GM19193 (cell line): ENCODE results near the gene ZCWPW2.

Source experiments
- POLR2A ChIP-seq: IDR thresholded peaks from 4 replicates; pipeline ENCODE4 v1.6.1; 2011; ENCODE audit not compliant: insufficient read depth, insufficient read length; ENCODE audit errors: extremely low read depth

Gene ZCWPW2

DNA sequence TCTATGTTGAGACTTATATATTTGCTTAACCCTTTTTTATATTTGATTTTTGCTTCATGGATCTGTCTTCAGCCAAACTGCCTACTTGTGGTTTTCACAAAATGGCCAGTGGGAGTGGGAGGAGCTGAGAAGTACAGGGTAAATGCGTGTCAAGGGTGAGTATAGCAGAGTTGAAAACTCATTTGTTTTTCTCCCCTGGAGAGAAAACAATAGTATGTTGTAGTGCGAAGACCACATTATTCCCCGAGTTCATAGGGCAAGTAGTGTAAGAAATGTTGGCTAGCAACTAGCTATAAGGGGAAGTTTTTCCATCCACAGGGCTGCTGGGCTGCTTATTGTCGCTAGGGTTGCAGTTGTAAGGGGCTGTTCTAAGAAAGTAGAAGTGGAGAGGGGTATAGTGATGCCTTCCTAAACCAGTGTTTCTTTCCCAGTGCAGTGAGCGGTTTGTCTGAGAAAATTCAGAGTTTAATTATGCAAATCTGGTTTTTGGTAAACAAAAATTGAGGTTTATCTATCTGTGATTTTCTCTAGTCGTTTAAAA is 153.9 kb downstream of the ZCWPW2 start:
- no peak for TF ChIP-seq POLR2A

DNA sequence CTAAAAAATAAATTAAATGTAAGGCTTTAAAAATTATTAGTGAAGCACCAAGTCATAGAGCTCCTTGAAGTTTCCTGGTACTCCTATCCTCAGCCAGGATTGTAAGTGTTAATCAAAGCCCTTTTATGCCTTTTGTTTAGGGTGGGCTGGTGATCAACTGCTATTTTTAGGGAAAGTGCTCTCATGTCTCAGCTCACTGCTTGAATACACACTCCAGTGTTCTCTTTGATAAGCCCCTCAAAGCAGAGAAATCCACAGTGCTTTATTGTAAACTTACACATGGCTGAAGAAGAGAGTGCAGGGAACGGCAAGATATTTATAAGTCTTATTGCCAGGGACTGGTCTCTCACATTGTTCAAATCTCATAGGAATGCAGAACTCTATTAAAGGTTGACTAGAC is 156.5 kb downstream of the ZCWPW2 start:
- no peak for TF ChIP-seq POLR2A

- TF ChIP-seq POLR2A: no peak
These were observed 173.1 kb downstream of the ZCWPW2 start for GRCh38 chr3:28521663-28522062.

GRCh38 chr3:28542351-28542750 is 193.8 kb downstream of the ZCWPW2 start:
- no peak for TF ChIP-seq POLR2A

- TF ChIP-seq POLR2A: no peak
These were observed 195.7 kb downstream of the ZCWPW2 start for GRCh38 chr3:28544236-28544635.

DNA sequence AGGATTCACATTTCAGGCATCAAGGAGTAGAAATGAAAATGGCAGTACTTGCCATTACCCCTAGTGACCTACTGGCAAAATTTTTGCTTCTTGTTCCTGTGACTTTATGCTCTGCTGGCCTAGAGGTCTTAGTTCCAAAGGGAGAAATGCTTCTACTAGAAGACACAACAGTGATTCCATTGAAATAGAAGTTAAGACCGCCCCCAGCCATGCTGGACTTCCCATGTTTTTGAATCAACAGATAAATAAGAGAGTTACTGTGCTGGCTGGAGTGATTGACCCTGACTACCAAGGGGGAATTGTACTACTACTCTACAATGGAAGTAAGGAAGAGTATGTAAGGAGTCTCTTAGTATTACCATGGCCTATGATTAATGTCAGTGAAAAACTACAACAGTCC is 196.3 kb downstream of the ZCWPW2 start:
- no peak for TF ChIP-seq POLR2A

- no peak for TF ChIP-seq POLR2A
These were observed 199.2 kb downstream of the ZCWPW2 start for GRCh38 chr3:28547677-28548076.

- TF ChIP-seq POLR2A: no peak
These were observed 204.7 kb downstream of the ZCWPW2 start for GRCh38 chr3:28553175-28553574.

DNA sequence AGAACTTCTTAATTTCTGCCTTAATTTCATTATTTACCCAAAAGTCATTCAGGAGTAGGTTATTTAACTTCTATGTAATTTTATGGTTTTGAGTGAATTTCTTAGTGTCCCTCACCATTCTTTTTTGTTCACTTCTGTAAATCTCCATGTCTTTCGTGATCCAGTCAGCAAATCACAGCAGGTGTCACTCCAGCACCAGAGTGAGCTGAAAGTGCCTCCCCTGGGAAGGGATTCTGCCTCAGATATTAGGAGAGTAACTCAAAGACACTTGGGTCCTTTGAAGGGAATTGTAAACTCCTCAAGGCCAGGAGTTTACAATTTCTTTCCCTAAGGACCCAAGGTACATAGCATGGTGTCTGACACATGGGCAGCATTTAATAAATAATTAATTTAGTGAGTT is 207.7 kb downstream of the ZCWPW2 start:
- no peak for TF ChIP-seq POLR2A

- no peak for TF ChIP-seq POLR2A
These were observed 215.7 kb downstream of the ZCWPW2 start for GRCh38 chr3:28564211-28564610.

DNA sequence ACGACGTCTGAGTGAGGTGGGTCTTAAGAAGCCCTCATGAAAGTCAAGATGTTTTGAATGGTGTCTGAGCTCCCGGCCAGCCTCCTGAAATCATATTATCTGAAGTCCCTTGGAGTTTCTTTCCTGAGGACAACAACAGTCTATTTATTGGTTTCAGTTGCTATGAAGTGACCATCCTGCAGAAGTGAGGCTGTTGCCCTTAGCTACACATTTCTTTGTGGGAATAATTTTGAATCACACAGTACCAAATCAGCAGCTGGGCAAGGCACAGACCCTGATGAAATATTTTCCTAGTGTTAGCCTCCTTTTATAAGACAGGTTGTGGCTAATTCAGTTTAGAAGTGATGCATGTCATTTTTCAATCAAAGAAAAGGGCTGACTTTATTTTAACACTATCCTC is 220.8 kb downstream of the ZCWPW2 start:
- TF ChIP-seq POLR2A: no peak

DNA sequence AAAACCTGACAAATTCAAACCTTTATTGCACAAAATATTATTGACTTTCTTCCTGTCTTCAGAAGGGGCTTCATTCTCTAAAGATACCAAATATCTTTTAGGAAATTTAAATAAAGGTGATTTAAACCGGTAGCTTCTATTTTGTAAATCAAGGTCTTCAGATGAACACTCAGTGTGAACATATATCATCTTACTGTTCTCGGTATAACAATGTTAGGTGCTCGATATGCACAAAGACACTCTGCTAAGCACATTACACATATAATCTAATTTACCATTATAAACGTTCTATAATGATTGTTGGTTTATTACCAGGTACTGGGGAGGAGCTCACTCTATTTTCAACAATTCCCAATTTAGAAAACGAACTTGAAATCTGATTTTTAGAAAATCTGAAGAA is 225.5 kb downstream of the ZCWPW2 start:
- no peak for TF ChIP-seq POLR2A

DNA sequence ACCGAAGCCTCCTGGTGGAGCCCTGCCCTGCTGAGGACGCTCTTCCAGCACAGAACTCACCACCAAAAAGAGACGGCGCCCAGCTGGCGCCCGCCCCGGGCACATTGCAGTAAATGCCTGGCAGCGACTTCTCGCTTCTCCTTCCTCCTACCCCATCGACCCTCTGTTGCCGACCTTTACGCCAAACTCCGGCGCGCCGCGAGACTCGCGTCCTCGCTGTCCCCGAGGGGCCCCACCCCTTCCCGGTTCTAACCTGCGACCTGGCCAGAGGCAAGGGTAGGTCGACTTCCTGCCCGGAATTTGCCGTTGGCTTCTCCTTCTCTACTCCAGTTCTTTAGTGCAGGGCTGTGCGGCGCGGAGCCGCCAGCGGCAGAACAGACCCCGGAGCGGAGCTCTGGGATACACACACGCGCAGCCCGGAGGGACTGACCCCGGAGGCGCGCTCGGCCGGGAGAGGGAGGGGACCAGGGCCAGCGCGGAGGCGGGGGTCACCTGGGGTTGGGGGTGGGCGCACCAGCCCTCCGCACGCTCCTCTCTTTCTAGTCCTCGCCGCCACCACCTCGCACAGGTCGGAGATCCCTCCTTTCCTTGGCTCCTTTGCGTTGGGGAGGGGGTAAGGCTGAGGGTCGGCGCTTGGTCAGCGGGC is 226.7 kb downstream of the ZCWPW2 start:
- no peak for TF ChIP-seq POLR2A
